Thoracic aorta (tissue), 2 donors: ENCODE data around the gene AKAP6. TPM values are rescaled to one million over a fixed set of nuclear protein-coding genes. Genes with fewer than 3 reads are reported as not detected.

Experiments
- ATAC-seq: fragments of 150-250 bp; one replicate; pipeline ENCODE4 v1.8.0; 2017; ENCODE audit warnings: low read depth; ENCODE audit not compliant: insufficient number of reproducible peaks, low FRiP score
- DNase-seq: peaks from one replicate; pipeline ENCODE4 v3.0.0-alpha.2; 2020; ENCODE audit warnings: low spot score
- H3K27ac ChIP-seq, 2 donors: fragments of 200-600 bp; sonication (generic); 1 replicate in 1 of 2; 2 replicates in 1 of 2; pipeline ENCODE4 v1.5.1; 2016; ENCODE audit warnings: mild to moderate bottlenecking in 2 of 2, moderate library complexity in 2 of 2
- H3K27me3 ChIP-seq: fragments of 200-600 bp; sonication (generic); replicated peaks from 2 replicates; pipeline ENCODE4 v1.6.0; 2016; ENCODE audit warnings: mild to moderate bottlenecking; ENCODE audit not compliant: insufficient read depth
- H3K36me3 ChIP-seq: fragments of 200-600 bp; sonication (generic); one replicate; pipeline ENCODE4 v1.5.1; 2016
- H3K4me1 ChIP-seq, 2 donors: fragments of 200-600 bp; sonication (generic); 1 replicate in 1 of 2; 2 replicates in 1 of 2; pipeline versions ENCODE4 v1.5.1 to v1.6.0; 2016; ENCODE audit warnings: low read depth in 2 of 2, mild to moderate bottlenecking in 1 of 2; ENCODE audit not compliant: control insufficient read depth in 1 of 2
- H3K4me3 ChIP-seq: fragments of 200-600 bp; sonication (generic); 2 replicates; pipeline ENCODE4 v1.5.1; 2016; ENCODE audit warnings: mild to moderate bottlenecking
- H3K9me3 ChIP-seq: fragments of 200-600 bp; sonication (generic); 2 replicates; pipeline ENCODE4 v1.5.1; 2016
- total RNA-seq, 2 donors: library from RNA; depleted of rRNA; stranded (reverse); fragments of >200 nt; gene quantifications; one replicate each; pipeline versions ENCODE4 v1.1.0 to v1.2.3, GENCODE V29; 2016
- TF ChIP-seq, protein P1 (sequence below): fragments of 200-600 bp; sonication (generic); IDR thresholded peaks from one replicate; pipeline ENCODE4 v1.5.1; 2019; ENCODE audit warnings: antibody characterized with exemption

AKAP6 gene
- total RNA-seq, 2 donors from 2014 or later = 78.9 to 104 TPM

DNA sequence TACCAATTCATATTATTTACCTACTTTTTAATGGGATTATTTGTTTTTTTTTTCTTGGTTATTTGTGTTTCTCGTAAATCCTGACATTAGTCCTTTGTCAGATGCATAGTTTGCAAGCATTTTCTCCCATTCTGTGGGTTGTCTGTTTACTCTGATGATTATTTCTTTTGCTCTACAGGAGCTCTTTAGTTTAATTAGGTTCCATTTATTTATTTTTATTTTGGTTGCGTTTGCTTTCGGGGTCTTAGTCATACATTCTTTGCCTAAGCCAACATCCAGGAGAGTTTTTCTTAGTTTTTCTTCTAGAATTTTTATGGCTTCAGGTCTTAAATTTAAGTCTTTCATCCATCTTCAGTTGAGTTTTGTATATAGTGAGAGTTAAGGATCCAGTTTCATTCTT lies 289.9 kb downstream of the AKAP6 start:
- no peak for ATAC-seq

GRCh38 chr14:32620303-32620702 lies 291.2 kb downstream of the AKAP6 start:
- Histone ChIP-seq H3K27ac (no peak overlapping the region), H3K4me1 (peaks cover 4 to 37% of the 10 kb centered on the region in 2 donors), H3K9me3 (no peaks in the 10 kb centered on the region), H3K27me3 (no peaks in the 10 kb centered on the region), H3K4me3 (no peak overlapping the region), H3K36me3 (no peaks in the 10 kb centered on the region)
- no peak for DNase-seq
- TF ChIP-seq, protein P1, sequence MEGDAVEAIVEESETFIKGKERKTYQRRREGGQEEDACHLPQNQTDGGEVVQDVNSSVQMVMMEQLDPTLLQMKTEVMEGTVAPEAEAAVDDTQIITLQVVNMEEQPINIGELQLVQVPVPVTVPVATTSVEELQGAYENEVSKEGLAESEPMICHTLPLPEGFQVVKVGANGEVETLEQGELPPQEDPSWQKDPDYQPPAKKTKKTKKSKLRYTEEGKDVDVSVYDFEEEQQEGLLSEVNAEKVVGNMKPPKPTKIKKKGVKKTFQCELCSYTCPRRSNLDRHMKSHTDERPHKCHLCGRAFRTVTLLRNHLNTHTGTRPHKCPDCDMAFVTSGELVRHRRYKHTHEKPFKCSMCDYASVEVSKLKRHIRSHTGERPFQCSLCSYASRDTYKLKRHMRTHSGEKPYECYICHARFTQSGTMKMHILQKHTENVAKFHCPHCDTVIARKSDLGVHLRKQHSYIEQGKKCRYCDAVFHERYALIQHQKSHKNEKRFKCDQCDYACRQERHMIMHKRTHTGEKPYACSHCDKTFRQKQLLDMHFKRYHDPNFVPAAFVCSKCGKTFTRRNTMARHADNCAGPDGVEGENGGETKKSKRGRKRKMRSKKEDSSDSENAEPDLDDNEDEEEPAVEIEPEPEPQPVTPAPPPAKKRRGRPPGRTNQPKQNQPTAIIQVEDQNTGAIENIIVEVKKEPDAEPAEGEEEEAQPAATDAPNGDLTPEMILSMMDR = no peak
- ATAC-seq = no peak

More for the DNA sequence above, 289.9 kb downstream of the AKAP6 start:
- H3K36me3 ChIP-seq = no peaks in the 10 kb centered on the region
- H3K4me3 ChIP-seq = no peak overlapping the region
- no peak for DNase-seq
- TF ChIP-seq, protein P1 = no peak
- H3K27ac ChIP-seq = no peak overlapping the region
- no peaks in the 10 kb centered on the region for H3K9me3 ChIP-seq
- no peaks in the 10 kb centered on the region for H3K27me3 ChIP-seq
- peaks cover 4 to 30% of the 10 kb centered on the region in 2 donors for H3K4me1 ChIP-seq

- TF ChIP-seq, protein P1 = no peak
These were observed 291.6 kb downstream of the AKAP6 start for GRCh38 chr14:32620724-32621123.

GRCh38 chr14:32621585-32621984 lies 292.5 kb downstream of the AKAP6 start:
- TF ChIP-seq, protein P1 = no peak
- H3K36me3 ChIP-seq = no peaks in the 10 kb centered on the region
- DNase-seq (no peak), ATAC-seq (no peak)
- H3K27me3 ChIP-seq = no peaks in the 10 kb centered on the region
- H3K27ac ChIP-seq = peak overlapping the region in 1 of 2 donors; percentile 3
- no peaks in the 10 kb centered on the region for H3K9me3 ChIP-seq
- H3K4me1 ChIP-seq = peaks cover 4 to 37% of the 10 kb centered on the region in 2 donors
- no peak overlapping the region for H3K4me3 ChIP-seq

More at GRCh38 chr14:32620724-32621123, 291.6 kb downstream of the AKAP6 start:
- Histone ChIP-seq H3K27ac (peak overlapping the region; percentile 3 to 39), H3K4me3 (no peak overlapping the region), H3K4me1 (peaks cover 4 to 37% of the 10 kb centered on the region in 2 donors), H3K9me3 (no peaks in the 10 kb centered on the region), H3K27me3 (no peaks in the 10 kb centered on the region), H3K36me3 (no peaks in the 10 kb centered on the region)
- DNase-seq = no peak
- no peak for ATAC-seq

- no peak overlapping the region for H3K4me3 ChIP-seq
- TF ChIP-seq, protein P1 = no peak
- no peak for ATAC-seq
These were observed 293.6 kb downstream of the AKAP6 start for GRCh38 chr14:32622742-32623141.

More at GRCh38 chr14:32622742-32623141, 293.6 kb downstream of the AKAP6 start:
- peaks cover 4 to 37% of the 10 kb centered on the region in 2 donors for H3K4me1 ChIP-seq
- H3K9me3 ChIP-seq = no peaks in the 10 kb centered on the region
- no peak overlapping the region for H3K27ac ChIP-seq
- no peak for DNase-seq
- no peaks in the 10 kb centered on the region for H3K27me3 ChIP-seq
- H3K36me3 ChIP-seq = no peaks in the 10 kb centered on the region
